Endothelial cell of umbilical vein (primary cell): ENCODE results near the gene AIG1. TPM values are rescaled to one million over a fixed set of nuclear protein-coding genes. Genes with fewer than 3 reads are reported as not detected.

Source experiments
- BruUV-seq: library from RNA; stranded (reverse); fragments of 400-500 nt; replicated peaks from 2 replicates; lab custom pipeline; 2021; lab: Mats Ljungman, UMichigan
- CTCF ChIA-PET: fragments of 300-600, 350-600 bp; sonication (Branson Sonifier 250); formaldehyde crosslinking; loops from one replicate; lab custom pipeline; 2021; ENCODE audit warnings: antibody characterized with exemption, inconsistent platforms; lab: Charles Lee
- POLR2A ChIA-PET: fragments of 300-600, 350-600 bp; sonication (Branson Sonifier 250); formaldehyde crosslinking; loops from one replicate; lab custom pipeline; 2021; ENCODE audit warnings: antibody characterized with exemption, inconsistent platforms; lab: Charles Lee
- DNase-seq: peaks from one replicate; pipeline ENCODE4 v3.0.0-alpha.2; 2011; ENCODE audit warnings: low read depth, low spot score
- FAIRE-seq: peaks from 2 replicates; lab custom pipeline; 2011; peaks lifted over from hg19 to GRCh38; lab: Jason Lieb, UNC
- H2AFZ ChIP-seq: 2 replicates; pipeline ENCODE4 v1.6.0; 2012; ENCODE audit warnings: low read depth, low read length, control low read depth, inconsistent platforms
- H3K27ac ChIP-seq: 2 replicates; pipeline ENCODE4 v1.5.1; 2011; ENCODE audit warnings: low read depth, mild to moderate bottlenecking, control low read depth, low read length, moderate library complexity; ENCODE audit not compliant: insufficient read depth
- H3K27me3 ChIP-seq, 2 experiments: 2 replicates each; pipeline versions ENCODE4 v1.6.0 to v1.6.1; 2011; ENCODE audit warnings: low read length in 2 of 2, mixed read lengths in 1 of 2; ENCODE audit not compliant: control insufficient read depth in 2 of 2, insufficient read depth in 2 of 2
- H3K36me3 ChIP-seq, 2 experiments: 2 replicates in 1 of 2; 3 replicates in 1 of 2; pipeline ENCODE4 v1.5.1; 2011; ENCODE audit warnings: low read length in 2 of 2, mild to moderate bottlenecking in 1 of 2, moderate library complexity in 1 of 2; ENCODE audit not compliant: control insufficient read depth in 2 of 2, insufficient read depth in 2 of 2; ENCODE audit errors: extremely low read depth in 1 of 2
- H3K4me1 ChIP-seq: 3 replicates; pipeline ENCODE4 v1.5.1; 2011; ENCODE audit warnings: mild to moderate bottlenecking, low read length; ENCODE audit not compliant: control insufficient read depth, insufficient read depth; ENCODE audit errors: extremely low read depth
- H3K4me2 ChIP-seq: 2 replicates; pipeline ENCODE4 v1.6.1; 2011; ENCODE audit warnings: low read length, control low read depth, mixed read lengths; ENCODE audit not compliant: insufficient read depth
- H3K4me3 ChIP-seq, 3 experiments: fragments of 200-600 bp in 1 of 3; sonication (generic), shearing (Covaris generic) in 1 of 3; replicated peaks in 1 of 3; 2 replicates each; pipeline ENCODE4 v1.5.1; 2011 to 2016; ENCODE audit warnings: control low read depth in 3 of 3, low read length in 3 of 3, mild to moderate bottlenecking in 2 of 3, inconsistent platforms in 1 of 3, low read depth in 1 of 3, moderate library complexity in 1 of 3; ENCODE audit not compliant: insufficient read depth in 1 of 3
- H3K79me2 ChIP-seq: 2 replicates; pipeline ENCODE4 v1.6.0; 2012; ENCODE audit warnings: low read length, inconsistent platforms; ENCODE audit not compliant: control insufficient read depth, insufficient read depth
- H3K9ac ChIP-seq: replicated peaks from 2 replicates; pipeline ENCODE3; 2011; ENCODE audit warnings: low read length, control low read depth; ENCODE audit not compliant: insufficient read depth; ENCODE audit errors: extremely low read depth
- H3K9me1 ChIP-seq: replicated peaks from 3 replicates; pipeline ENCODE4 v1.6.0; 2011; ENCODE audit warnings: mild to moderate bottlenecking, low read length; ENCODE audit not compliant: control insufficient read depth, insufficient read depth; ENCODE audit errors: extremely low read depth
- H3K9me3 ChIP-seq: replicated peaks from 2 replicates; pipeline ENCODE4 v1.5.1; 2012; ENCODE audit warnings: low read length, inconsistent platforms; ENCODE audit not compliant: control insufficient read depth, insufficient read depth
- H4K20me1 ChIP-seq: replicated peaks from 2 replicates; pipeline ENCODE3; 2011; ENCODE audit warnings: mild to moderate bottlenecking, low read length; ENCODE audit not compliant: control insufficient read depth, insufficient read depth; ENCODE audit errors: extremely low read depth
- EZH2 ChIP-seq: IDR thresholded peaks from 2 replicates; pipeline ENCODE4 v1.6.1; 2012; ENCODE audit warnings: borderline replicate concordance, low read depth, mild to moderate bottlenecking, moderate library complexity, low read length, inconsistent platforms; ENCODE audit not compliant: severe bottlenecking
- GATA2 ChIP-seq: IDR thresholded peaks from 2 replicates; pipeline ENCODE4 v1.7.0; 2011; ENCODE audit warnings: low read depth, mild to moderate bottlenecking, moderate library complexity, mixed read lengths, low read length; ENCODE audit not compliant: insufficient read length, insufficient read depth
- JUN ChIP-seq: IDR thresholded peaks from 2 replicates; pipeline ENCODE4 v1.6.1; 2011; ENCODE audit warnings: borderline replicate concordance, low read depth; ENCODE audit not compliant: insufficient read length, insufficient read depth
- MYC ChIP-seq: IDR thresholded peaks from one replicate; pipeline ENCODE4 v1.6.1; 2011; ENCODE audit warnings: mild to moderate bottlenecking, low read depth, low read length
- POLR2A ChIP-seq: IDR thresholded peaks from 2 replicates; pipeline ENCODE4 v1.6.1; 2012; ENCODE audit warnings: low read depth, mild to moderate bottlenecking, control low read depth, low read length
- POLR2AphosphoS5 ChIP-seq: IDR thresholded peaks from 2 replicates; pipeline ENCODE4 v1.6.1; 2012; ENCODE audit warnings: low read depth, mild to moderate bottlenecking, control low read depth, low read length, moderate library complexity; ENCODE audit not compliant: insufficient read depth
- dilution Hi-C: fragments of 300-500 bp; cut with MboI; formaldehyde crosslinking; loops from one replicate; pipeline ENCODE4 v1.15.0; 2019; ENCODE audit warnings: low sequenced_read_pairs; ENCODE audit not compliant: extremely low pct_ligation_motif_present
- intact Hi-C: fragments of 100-400 bp; cut with micrococcal nuclease; formaldehyde crosslinking; loops from one replicate; pipeline ENCODE4 v1.10.0; 2022
- polyA plus RNA-seq, 4 experiments: library from polyadenylated mRNA; depleted of rRNA in 3 of 4; stranded (reverse) in 3 of 4; unstranded in 1 of 4; fragments of >200 nt; gene quantifications; 2 replicates each; pipeline versions ENCODE4 v1.2.1 to v1.2.3, GENCODE V29; 2011 to 2012; ENCODE audit warnings: missing spikeins in 1 of 4
- total RNA-seq: library from RNA; stranded (reverse); gene quantifications from 2 replicates; pipeline ENCODE4 v1.2.3, GENCODE V29; 2021
- TF ChIP-seq, protein P1 (sequence below): IDR thresholded peaks from 2 replicates; pipeline ENCODE4 v1.6.1; 2011; ENCODE audit not compliant: insufficient read depth, insufficient read length
- TF ChIP-seq, protein P2 (sequence below), 2 donors: IDR thresholded peaks; 1 replicate in 1 of 2; 2 replicates in 1 of 2; pipeline ENCODE4 v1.5.1; 2011; ENCODE audit warnings: low read length in 2 of 2, mild to moderate bottlenecking in 2 of 2, moderate library complexity in 2 of 2, control low read depth in 1 of 2, inconsistent platforms in 1 of 2, low read depth in 1 of 2; ENCODE audit not compliant: insufficient read depth in 1 of 2; ENCODE audit errors: extremely low read depth in 1 of 2

Gene AIG1
- total and polyA plus RNA-seq, 2 donors (not counting 3 experiments of a cell fraction or from before 2014, with no cell fraction given): 17.7 to 22.7 TPM

DNA sequence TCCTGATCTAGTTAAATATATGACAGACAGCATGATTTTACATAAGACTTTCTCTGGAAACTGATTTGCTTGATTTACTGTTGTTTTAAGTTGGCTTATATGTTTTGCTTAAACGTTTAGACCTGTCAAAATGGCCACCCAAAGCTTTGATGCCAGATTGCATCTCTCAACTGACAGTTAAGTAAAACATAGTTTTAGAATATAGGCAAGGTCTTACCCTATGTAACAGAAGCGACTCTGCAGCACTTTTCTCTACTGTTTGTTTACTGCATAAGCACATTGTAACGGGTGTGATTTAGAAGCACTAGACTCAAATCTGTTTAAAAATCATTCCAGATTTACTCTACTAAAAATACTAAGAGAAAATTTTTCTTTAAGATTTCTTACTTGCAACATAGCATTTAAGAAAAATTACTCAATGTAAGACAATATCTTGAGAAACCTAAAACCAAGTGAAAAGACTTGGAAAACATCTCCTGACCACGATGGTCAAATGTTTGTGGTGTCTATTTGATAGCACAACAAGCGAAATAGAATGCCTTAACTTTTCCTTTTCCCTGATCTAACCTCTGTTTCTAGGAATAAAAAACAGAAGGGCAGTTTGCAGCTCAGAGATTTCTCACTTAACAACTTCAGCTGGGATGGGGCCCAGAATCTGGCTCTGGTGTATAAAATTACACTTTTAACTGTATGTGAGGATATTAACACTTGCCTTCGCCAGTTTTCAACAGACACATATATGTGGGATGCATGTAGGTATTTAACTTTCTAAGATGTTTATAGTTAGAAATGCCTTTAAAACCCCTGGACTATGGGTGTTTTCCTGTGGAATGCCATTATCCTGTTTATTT, 47.4 kb downstream of the AIG1 start:
- CTCF ChIA-PET: no interaction called here
- TF ChIP-seq JUN: no peak
- no peak for TF ChIP-seq EZH2
- no peak for TF ChIP-seq MYC
- TF ChIP-seq, protein P1, sequence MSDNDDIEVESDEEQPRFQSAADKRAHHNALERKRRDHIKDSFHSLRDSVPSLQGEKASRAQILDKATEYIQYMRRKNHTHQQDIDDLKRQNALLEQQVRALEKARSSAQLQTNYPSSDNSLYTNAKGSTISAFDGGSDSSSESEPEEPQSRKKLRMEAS: no peak
- no peak for TF ChIP-seq GATA2
- dilution Hi-C loops: no loop called here

DNA sequence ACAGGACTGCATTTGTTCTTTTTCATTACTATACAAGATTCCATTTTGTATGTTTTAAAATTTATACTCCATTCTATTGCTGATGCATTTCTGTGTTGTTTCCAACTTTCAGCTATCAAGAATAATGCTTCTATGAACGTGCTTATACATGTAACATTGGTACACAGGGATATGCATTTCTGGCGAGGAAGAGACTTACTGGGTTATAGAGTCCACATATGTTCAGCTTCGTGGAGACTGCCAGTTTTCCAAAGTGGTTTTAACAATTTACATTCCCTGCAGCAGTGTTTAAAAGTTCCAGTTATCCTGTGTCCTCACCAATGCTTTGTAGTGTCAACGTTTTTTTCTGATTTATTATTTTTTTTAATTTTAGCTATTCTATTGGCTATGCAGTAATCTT, 48.5 kb downstream of the AIG1 start:
- ChIA-PET POLR2A (no interaction called here), CTCF (no interaction called here)
- TF ChIP-seq, protein P2, sequence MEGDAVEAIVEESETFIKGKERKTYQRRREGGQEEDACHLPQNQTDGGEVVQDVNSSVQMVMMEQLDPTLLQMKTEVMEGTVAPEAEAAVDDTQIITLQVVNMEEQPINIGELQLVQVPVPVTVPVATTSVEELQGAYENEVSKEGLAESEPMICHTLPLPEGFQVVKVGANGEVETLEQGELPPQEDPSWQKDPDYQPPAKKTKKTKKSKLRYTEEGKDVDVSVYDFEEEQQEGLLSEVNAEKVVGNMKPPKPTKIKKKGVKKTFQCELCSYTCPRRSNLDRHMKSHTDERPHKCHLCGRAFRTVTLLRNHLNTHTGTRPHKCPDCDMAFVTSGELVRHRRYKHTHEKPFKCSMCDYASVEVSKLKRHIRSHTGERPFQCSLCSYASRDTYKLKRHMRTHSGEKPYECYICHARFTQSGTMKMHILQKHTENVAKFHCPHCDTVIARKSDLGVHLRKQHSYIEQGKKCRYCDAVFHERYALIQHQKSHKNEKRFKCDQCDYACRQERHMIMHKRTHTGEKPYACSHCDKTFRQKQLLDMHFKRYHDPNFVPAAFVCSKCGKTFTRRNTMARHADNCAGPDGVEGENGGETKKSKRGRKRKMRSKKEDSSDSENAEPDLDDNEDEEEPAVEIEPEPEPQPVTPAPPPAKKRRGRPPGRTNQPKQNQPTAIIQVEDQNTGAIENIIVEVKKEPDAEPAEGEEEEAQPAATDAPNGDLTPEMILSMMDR (IDR thresholded peaks at IDR 0.05; ENCODE audit: extremely low read depth in 1 of 2, insufficient read depth in 1 of 2, low read depth in 1 of 2, low read length in 2 of 2): no peak
- TF ChIP-seq MYC: no peak
- TF ChIP-seq POLR2A: no peak
- TF ChIP-seq POLR2AphosphoS5: no peak
- intact Hi-C loops (no loop called here), dilution Hi-C loops (no loop called here)
- no peak for FAIRE-seq
- Histone ChIP-seq H3K4me1 (no peaks in the 10 kb centered on the region), H3K9me1 (no peaks in the 10 kb centered on the region), H3K27me3 (no peaks in the 10 kb centered on the region), H3K79me2 (no peaks in the 10 kb centered on the region), H3K4me2 (no peak overlapping the region), H3K9ac (no peak overlapping the region), H3K9me3 (no peaks in the 10 kb centered on the region), H3K36me3 (no peaks in the 10 kb centered on the region), H2AFZ (no peak overlapping the region), H4K20me1 (no peaks in the 10 kb centered on the region), H3K27ac (no peak overlapping the region), H3K4me3 (no peak overlapping the region)
- BruUV-seq: no TSS peak
- DNase-seq: no peak

More for the DNA sequence above, 47.4 kb downstream of the AIG1 start:
- FAIRE-seq (no peak), DNase-seq (no peak)
- Histone ChIP-seq H3K9me1 (no peaks in the 10 kb centered on the region), H3K4me3 (no peak overlapping the region), H3K36me3 (no peaks in the 10 kb centered on the region), H3K9ac (no peak overlapping the region), H3K9me3 (no peaks in the 10 kb centered on the region), H3K4me1 (no peaks in the 10 kb centered on the region), H3K79me2 (no peaks in the 10 kb centered on the region), H3K27ac (no peak overlapping the region), H3K4me2 (no peak overlapping the region), H3K27me3 (no peaks in the 10 kb centered on the region), H2AFZ (no peak overlapping the region), H4K20me1 (no peaks in the 10 kb centered on the region)
- intact Hi-C loops: no loop called here
- POLR2A ChIA-PET: no interaction called here
- BruUV-seq: no TSS peak
